ENCODE measurements around the gene B3GLCT.
A peak's percentile ranks its signal among the peaks of the same experiment; 100 is the strongest.

The B3GLCT gene

DNA sequence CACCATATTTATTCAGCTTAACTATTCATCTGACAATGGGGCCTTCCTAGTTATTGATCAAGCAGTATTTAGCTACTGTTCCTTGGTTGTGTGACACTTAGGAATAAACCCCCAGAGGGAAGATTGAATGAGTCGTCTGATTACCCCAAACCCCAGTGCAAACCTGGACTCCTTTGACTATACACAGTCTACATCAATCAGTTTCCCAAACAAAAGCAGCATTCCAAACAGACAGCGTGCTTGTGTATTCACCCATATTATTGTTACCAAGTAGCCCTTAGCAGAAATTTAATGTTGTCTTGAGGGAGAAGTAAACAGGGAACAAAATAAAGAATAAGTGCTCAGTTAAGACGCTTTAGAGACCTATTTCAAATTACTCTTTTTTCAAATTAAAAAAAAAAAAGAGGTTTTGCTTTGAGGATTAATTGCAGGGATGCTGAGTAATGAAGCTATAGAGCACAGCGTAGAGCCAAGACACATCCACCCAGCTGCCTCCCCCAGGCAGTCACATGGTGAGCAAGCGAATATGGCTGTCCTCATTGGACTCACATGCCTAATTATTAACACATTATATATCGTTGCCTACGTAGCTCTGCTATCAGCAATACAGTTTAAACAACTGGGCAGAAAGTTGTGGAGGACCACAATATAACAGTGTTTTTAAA lies 14.7 kb upstream of the B3GLCT start:
- DNase-seq, result no peak

DNA sequence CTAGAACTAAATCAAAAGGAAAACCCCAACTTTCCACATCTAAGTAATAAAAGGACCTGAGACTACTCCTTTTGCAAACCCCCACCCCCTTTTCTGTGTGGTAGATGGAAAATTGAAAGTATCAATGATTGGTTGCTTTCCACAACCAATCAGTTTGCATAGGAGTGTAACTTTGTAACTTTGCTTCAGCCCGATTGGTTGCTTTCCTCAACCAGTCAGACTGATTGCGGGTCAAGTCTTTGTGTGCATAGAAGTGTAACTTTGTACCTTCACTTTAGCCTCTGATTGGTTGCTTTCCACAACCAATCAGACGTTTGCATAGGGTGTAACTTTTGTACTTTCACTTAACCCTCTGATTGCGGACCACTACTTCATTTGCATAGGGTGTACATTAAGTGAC lies 8.0 kb upstream of the B3GLCT start:
- no peak for DNase-seq

DNA sequence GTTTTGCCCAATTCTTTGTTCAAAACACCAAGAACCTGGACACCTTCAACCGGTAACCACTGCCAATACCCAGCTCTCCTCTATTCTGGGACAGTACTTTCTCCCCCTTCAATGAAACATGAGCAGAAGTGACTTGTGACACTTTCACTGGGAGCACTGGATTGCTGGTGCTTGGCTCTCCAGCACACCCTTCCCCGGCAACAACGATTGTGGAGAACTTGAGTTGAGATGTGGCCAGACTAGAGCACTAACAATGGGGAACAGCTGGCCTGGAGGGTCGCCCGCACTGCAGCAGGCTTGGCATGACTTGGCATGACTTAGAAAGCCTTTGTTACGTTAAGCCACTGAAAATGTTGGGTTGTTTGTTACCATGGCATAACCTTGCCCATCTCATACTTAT lies 7.5 kb upstream of the B3GLCT start:
- DNase-seq, result no peak

GRCh38 chr13:31195616-31196015 lies 4.2 kb upstream of the B3GLCT start:
- DNase-seq, result no peak

DNA sequence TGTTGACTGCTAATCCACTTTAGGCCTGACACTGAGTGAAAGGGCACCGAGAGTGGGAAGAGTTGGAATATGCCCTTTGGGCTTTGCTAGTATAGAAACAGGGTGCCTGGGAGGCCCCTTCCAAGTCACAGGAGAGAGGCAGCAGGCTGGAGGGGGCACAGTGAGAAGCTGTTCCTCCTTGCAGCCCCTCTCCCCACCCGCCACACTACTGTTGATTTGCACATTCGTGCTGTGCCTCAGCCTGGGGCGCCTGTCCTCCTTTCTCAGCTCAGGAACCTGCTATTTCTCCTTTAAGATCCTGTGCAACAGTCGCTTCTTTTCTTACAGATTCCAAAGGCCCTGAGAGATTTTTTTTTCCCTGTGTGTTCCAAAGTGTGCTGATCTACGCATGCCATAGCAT lies 2.8 kb upstream of the B3GLCT start:
- no peak for DNase-seq

DNA sequence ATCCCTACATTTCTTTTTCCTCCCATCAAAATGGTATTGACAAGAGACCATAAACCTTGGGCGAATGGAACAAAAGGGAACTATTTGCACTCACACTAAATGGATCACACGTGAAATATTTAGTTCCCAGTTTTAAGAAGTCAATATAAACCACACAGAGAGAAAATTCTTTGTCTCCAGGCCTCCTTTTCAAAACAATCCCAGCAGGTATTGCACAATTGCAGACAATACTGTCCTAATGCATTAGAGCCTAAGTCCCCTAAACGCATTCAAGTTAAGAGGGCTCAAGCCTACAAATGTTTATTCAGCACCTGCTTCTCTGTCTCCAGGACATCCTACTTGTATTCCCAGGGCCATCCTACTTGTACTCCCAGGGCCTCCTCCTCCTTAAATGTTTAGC lies 1.3 kb upstream of the B3GLCT start:
- DNase-seq, result no peak

- no peak for DNase-seq
Measured at GRCh38 chr13:31199527-31199848, 287 bp upstream of the B3GLCT start.

DNA sequence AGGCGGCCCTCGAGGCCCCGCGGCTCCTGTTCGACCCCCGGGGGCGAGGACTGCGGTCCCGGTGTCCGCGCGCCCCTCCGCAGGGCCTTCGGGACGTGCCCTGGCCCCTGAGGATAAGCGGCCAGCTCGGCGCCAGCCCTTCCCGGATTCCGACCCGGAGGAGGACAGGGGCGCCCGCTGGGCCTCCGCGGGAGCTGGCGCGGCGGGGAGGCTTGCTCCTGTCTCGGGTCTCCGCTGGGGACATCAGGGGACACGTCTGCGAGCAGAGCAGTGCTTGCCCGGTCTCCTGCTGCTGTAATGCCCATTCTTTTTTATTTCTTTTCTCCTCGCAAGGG lies 829 bp downstream of the B3GLCT start:
- peak; percentile 49 for DNase-seq

GRCh38 chr13:31201341-31202031 lies 1.7 kb downstream of the B3GLCT start:
- peak; percentile 64 for DNase-seq

GRCh38 chr13:31204592-31204991 lies 4.8 kb downstream of the B3GLCT start:
- peak; percentile 72 for DNase-seq

DNA sequence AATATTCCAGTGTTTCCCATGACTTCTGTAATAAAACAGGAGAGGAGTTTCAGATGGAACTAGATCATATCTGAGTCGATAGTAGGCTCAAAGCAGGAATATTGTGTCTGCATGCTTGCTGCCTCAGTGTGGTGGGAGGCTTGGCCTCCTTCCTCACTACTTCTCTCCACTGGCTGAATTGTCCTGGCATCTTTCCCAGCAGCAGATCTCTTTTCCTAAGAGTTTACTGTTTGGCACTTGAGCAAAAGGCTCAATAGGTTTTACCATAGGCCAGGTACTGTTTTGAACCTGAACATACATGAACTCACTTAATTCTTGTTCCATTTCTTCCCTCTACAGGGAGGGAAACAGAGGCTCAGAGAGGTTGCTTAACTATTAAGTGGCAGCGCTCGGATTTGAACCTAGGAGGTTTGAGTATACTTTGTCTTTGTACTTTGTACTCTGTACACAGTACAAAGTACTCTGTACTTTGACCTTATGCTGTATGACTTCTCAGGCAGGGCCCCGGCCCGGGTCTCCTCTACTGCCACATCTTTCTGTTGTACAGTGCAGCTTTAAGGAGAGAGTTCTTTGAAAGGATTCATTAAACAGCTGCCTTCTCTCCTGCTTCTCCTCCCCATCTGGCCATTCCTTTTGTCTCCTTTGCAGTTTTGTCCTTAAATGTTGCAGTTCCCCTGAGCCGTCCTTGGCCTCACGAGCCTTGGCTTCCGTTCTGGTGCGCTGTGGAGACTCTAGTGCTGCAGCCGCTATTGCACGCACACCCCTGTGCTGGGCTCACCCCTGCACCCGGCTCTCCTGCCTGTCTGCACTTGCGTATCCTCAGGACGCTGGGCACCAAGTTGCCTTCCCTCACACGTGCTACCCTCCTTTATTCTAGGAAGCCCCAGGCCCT lies 8.1 kb downstream of the B3GLCT start:
- DNase-seq, result peak; percentile 69

GRCh38 chr13:31208559-31209122 lies 8.9 kb downstream of the B3GLCT start:
- no peak for DNase-seq

GRCh38 chr13:31209172-31209840 lies 9.5 kb downstream of the B3GLCT start:
- peak; percentile 82 for DNase-seq

DNA sequence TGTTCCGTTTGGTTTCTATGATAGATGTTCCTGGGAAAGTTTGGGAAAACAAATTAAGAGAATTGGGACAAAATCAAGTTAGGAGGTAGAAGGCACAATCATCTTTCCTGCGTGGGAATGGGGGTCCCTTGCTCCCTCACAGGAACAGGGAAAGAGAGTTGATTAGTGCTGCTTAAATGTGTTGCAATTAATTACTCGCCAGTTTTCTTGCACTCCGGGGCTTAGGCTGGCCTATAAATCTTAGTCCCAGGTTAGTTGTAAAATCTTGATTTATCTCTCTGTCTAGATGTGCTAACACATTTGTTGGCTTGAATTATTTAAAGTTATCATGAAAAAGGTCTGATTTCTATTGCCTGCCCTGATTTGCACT lies 10.1 kb downstream of the B3GLCT start:
- DNase-seq, result no peak

DNA sequence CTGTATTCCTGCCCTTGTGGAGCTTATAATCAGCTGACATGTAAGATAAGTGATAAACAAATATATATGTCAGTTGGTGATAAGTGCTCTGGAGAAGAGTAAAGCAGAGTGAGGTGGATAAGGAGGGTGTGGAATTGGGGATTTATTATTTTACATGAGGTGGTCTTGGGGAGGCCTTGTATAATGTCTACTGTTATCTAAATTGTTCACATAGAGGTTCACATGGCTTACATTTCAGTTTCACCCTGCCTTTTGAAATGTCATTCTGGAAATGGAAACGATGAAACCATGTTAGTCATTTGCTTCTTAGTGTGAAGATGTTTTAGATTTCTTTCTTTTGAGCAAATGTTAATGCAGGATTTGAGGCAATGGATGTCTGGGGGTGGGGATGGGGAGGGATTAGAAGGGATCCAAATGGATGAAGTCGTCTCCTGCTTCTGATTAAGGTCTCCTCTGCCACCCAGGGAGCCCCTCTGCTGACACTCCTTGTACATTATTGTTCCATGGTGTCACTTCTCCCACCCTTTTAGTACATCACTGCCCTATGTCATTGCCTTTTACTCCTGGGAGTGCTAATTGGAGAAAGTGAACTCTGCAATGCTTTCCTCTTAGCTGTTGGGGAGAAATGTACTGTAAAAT lies 14.0 kb downstream of the B3GLCT start:
- peak; percentile 84 for DNase-seq

DNA sequence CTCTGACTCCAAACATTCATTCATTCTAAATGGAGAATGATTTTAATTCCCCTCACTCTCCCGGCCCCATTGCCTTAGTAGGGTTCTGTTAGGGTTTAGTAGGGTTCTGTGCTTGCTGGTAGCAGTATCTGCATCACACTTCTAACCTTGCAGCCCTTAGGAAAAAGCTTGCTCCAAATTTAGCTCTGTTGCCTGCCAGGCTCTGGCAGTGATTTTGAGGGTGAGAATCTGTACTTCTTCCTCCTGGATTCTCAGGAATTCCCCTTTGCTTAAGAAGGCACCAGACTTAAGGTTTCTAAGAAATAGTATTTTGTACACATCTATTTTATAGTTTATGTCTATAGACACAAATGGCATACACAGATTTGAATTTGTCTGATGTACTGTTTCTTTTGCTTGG lies 14.7 kb downstream of the B3GLCT start:
- DNase-seq, result peak; percentile 13

- DNase-seq, result peak; percentile 72
Measured at GRCh38 chr13:31216916-31217315, 17.1 kb downstream of the B3GLCT start.

DNA sequence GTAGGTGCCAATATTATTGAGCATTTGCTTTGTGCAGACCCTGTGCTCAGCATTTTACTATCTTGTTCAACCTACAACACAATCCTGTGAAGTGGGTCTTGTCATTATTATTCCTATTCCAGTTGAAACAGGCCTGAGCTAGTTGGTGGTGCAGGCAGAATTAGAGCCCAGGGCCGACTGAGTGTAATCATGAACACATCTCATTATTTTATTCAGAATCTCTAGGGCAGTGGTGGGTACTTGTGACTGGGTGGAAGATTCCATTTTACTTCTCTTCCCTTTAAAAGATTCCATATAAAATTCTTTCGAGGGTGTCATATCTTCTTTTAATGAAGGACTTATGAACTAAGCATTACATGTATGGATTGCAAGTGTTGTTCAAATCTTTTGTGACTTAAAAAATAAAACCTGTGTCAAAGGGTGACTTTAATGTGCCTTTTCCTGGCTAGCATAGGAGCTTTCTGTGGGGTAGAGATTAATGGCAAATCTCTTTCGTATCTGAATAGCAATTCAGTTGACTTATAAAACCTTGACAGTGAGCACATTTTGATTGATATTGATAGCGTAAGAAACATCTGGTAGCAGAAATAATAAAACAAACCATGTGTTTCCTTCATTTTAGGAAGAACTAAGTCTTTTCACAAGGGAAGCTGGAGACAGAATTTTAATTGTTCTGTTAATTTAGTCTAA lies 20.3 kb downstream of the B3GLCT start:
- no peak for DNase-seq

DNA sequence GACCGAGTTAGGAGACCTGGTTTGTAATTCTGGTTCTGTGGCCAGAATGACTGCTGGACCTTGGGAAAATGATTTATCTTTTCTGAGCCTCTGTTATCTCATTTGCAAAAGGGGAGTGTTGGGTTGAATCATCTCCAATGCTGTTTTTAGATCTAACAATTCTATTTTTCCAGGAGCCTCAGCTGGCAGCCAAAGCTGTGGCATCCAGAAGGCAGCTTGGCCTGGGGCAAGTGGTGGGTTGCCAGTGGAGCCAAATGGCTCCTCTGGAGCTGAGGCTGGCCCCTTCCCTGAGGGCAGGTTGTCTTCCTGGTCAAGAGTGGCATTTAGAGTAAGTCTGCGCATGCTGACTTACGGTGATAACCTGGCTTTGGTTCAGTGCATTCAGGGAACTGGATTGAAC lies 21.3 kb downstream of the B3GLCT start:
- DNase-seq, result no peak

- DNase-seq, result no peak
Measured at GRCh38 chr13:31223215-31223614, 23.4 kb downstream of the B3GLCT start.

DNA sequence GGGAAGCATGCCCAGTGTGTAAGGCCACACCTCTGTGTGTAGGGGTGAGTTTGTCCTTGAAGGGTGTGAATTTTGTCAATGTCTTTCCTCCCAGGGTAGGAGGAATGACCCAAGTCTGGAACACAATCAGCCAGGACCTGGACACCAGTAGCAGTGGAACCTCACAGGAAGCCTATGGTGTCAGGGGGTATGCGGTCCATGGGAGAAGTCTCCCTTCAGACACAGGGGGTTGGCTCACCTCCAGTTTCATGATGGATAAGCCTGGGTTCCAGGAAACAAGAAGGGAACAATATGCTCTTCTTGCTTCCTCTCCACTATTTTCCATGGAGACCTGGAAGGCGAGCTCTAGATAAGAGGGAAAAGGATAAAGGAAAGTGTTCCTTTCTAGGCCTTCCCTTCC lies 23.9 kb downstream of the B3GLCT start:
- no peak for DNase-seq

DNA sequence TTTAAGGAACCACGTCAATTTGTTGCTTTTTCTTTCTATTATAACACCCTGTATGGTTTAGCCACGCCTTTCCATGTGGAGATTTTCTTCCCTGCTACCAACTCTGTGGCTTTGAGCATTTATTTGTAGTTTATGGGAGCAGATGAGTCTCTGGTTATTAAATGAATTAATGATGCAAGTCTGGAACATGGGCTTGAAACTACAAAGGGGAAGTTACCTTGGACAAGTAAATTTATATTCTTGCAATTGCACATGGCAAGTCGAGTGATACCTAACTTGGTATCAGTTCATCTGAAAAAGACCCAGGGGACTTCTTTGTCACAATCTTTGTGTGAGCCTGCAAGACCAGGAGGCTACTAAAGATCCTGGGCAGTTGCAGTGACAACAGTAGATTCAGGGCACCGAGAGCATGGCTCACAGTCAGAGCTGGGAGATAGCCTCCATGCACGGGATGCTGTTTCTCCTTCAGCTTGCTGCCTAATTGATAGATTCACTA lies 24.4 kb downstream of the B3GLCT start:
- no peak for DNase-seq
